HepG2 (cell line): ENCODE data around the gene TBRG4. TPM values are rescaled to one million over a fixed set of nuclear protein-coding genes. Genes with fewer than 3 reads are reported as not detected.

Experiments used
- ATAC-seq: fragments of 200-7000 bp; cut with Tn5 transposase; 3 replicates; pipeline ENCODE4 v1.9.1; 2020; ENCODE audit warnings: mild to moderate bottlenecking, moderate library complexity
- BruUV-seq: library from RNA; stranded (reverse); fragments of 400-500 nt; replicated peaks from 2 replicates; lab custom pipeline; 2021; lab: Mats Ljungman, UMichigan
- CTCF ChIA-PET: fragments of 300-600 bp; formaldehyde crosslinking; extraction: SDS; loops from one replicate; lab custom pipeline; 2021; ENCODE audit warnings: low total read pairs, inconsistent platforms, low intra/inter-chr PET ratio; lab: Yijun Ruan, JAX
- POLR2A ChIA-PET: fragments of 350-600 bp; sonication (Branson Sonifier 250); formaldehyde crosslinking; loops from one replicate; lab custom pipeline; 2020; ENCODE audit warnings: antibody characterized with exemption, inconsistent platforms; lab: Yijun Ruan, JAX
- DNase-seq: peaks from one replicate; pipeline ENCODE4 v3.0.0-alpha.2; 2015; ENCODE audit warnings: low spot score
- FAIRE-seq: peaks from 3 replicates; lab custom pipeline; 2011; peaks lifted over from hg19 to GRCh38; lab: Jason Lieb, UNC
- H2AFZ ChIP-seq: one replicate; pipeline ENCODE4 v1.6.1; 2011; ENCODE audit warnings: low read length, inconsistent platforms
- H3K27ac ChIP-seq: fragments of 300-600 bp; 3 replicates; pipeline ENCODE4 v1.8.0; 2011; ENCODE audit warnings: mixed run types, mild to moderate bottlenecking, mixed read lengths, low read length, inconsistent platforms; ENCODE audit not compliant: insufficient read depth; ENCODE audit errors: extremely low read length
- H3K27me3 ChIP-seq, 2 experiments: fragments of 200-600 bp in 1 of 2; 2 replicates in 1 of 2; 3 replicates in 1 of 2; pipeline versions ENCODE4 v1.6.0 to v1.8.0; 2011; ENCODE audit warnings: low read length in 2 of 2, mild to moderate bottlenecking in 2 of 2, moderate library complexity in 2 of 2, inconsistent platforms in 1 of 2; ENCODE audit not compliant: insufficient read depth in 2 of 2, control insufficient read depth in 1 of 2
- H3K36me3 ChIP-seq, 2 experiments: fragments of 200-600 bp in 1 of 2; replicated peaks in 1 of 2; 2 replicates in 1 of 2; 3 replicates in 1 of 2; pipeline versions ENCODE4 v1.5.1 to v1.8.0; 2011; ENCODE audit warnings: low read length in 2 of 2, inconsistent platforms in 1 of 2; ENCODE audit not compliant: insufficient read depth in 2 of 2, control insufficient read depth in 1 of 2
- H3K4me1 ChIP-seq: 2 replicates; pipeline ENCODE4 v1.5.1; 2012; ENCODE audit warnings: low read length, inconsistent platforms; ENCODE audit not compliant: insufficient read depth
- H3K4me2 ChIP-seq: 2 replicates; pipeline ENCODE4 v1.6.0; 2011; ENCODE audit warnings: low read depth, low read length, inconsistent platforms
- H3K4me3 ChIP-seq, 3 experiments: fragments of 200-600 bp in 1 of 3; sonication (generic), shearing (Covaris generic) in 1 of 3; replicated peaks in 1 of 3; 2 replicates each; pipeline ENCODE4 v1.5.1; 2011 to 2016; ENCODE audit warnings: low read length in 3 of 3, inconsistent platforms in 2 of 3, low read depth in 2 of 3, mild to moderate bottlenecking in 2 of 3, control low read depth in 1 of 3, mixed read lengths in 1 of 3; ENCODE audit not compliant: insufficient read depth in 1 of 3
- H3K79me2 ChIP-seq: one replicate; pipeline ENCODE4 v1.6.1; 2011; ENCODE audit warnings: low read length, inconsistent platforms; ENCODE audit not compliant: insufficient read depth
- H3K9ac ChIP-seq: 2 replicates; pipeline ENCODE4 v1.6.0; 2011; ENCODE audit warnings: mild to moderate bottlenecking, low read depth, low read length, inconsistent platforms; ENCODE audit not compliant: insufficient read depth
- H3K9me3 ChIP-seq: 2 replicates; pipeline ENCODE4 v1.5.1; 2012; ENCODE audit warnings: mild to moderate bottlenecking, low read length
- H4K20me1 ChIP-seq: 2 replicates; pipeline ENCODE4 v1.6.0; 2011; ENCODE audit warnings: inconsistent platforms, mild to moderate bottlenecking, low read length, moderate library complexity; ENCODE audit not compliant: insufficient read depth
- AGO2 ChIP-seq: fragments of 200-400 bp; formaldehyde crosslinking; optimal IDR thresholded peaks from 2 replicates; pipeline ENCODE3; 2017; ENCODE audit warnings: mild to moderate bottlenecking, low read depth, low read length, moderate library complexity
- RFX3 ChIP-seq: IDR thresholded peaks from 2 replicates; pipeline ENCODE4 v1.6.1; 2016; ENCODE audit warnings: missing biosample characterization, missing genetic modification reagents
- ZC3H13 ChIP-seq: sonication (generic); formaldehyde crosslinking; IDR thresholded peaks from 2 replicates; pipeline ENCODE4 v1.8.1; 2023; ENCODE audit warnings: mild to moderate bottlenecking, missing genetic modification reagents, moderate library complexity
- WGBS: methylation state at CpG from one replicate; pipeline ENCODE4 v1.1.6; 2017; ENCODE audit warnings: low lambda C conversion rate; 5-methylcytosine and 5-hydroxymethylcytosine counted together
- in situ Hi-C: cut with HindIII; loops from 2 replicates; pipeline ENCODE4 v1.10.0; 2017; ENCODE audit warnings: low pct_unique_long_range_greater_than_20kb; ENCODE audit not compliant: extremely low pct_ligation_motif_present
- intact Hi-C: fragments of 100-400 bp; cut with micrococcal nuclease; formaldehyde crosslinking; loops from one replicate; pipeline ENCODE4 v1.10.0; 2022; ENCODE audit not compliant: unreplicated experiment
- polyA plus RNA-seq, 8 experiments: library from polyadenylated mRNA; depleted of rRNA in 3 of 8; stranded (reverse) in 7 of 8; unstranded in 1 of 8; fragments of >200 nt; fragmentation: Illumina TruSeq in 4 of 8; extraction: Trizol in 4 of 8; gene quantifications; 2 replicates each; pipeline versions ENCODE4 v1.2.1 to v1.2.3, GENCODE V29; 2011 to 2016; ENCODE audit warnings: low read depth in 4 of 8, missing spikeins in 1 of 8, mixed read lengths in 1 of 8; ENCODE audit not compliant: insufficient read depth in 1 of 8
- total RNA-seq, 5 experiments: library from RNA; depleted of rRNA; stranded (reverse); fragments of >200 nt; fragmentation: Illumina TruSeq; extraction: Trizol; gene quantifications; 2 replicates each; pipeline ENCODE4 v1.2.3, GENCODE V29; 2016; ENCODE audit warnings: low read depth in 1 of 5
- TF ChIP-seq, protein P1 (sequence below): sonication (generic); formaldehyde crosslinking; IDR thresholded peaks from 2 replicates; pipeline ENCODE4 v1.4.0; 2020; ENCODE audit warnings: missing genetic modification reagents

TBRG4 gene
- total and polyA plus RNA-seq, 2 of the 13 experiments (the other 11 are each of a cell fraction or from before 2014, with no cell fraction given): 87.8 to 107 TPM

DNA sequence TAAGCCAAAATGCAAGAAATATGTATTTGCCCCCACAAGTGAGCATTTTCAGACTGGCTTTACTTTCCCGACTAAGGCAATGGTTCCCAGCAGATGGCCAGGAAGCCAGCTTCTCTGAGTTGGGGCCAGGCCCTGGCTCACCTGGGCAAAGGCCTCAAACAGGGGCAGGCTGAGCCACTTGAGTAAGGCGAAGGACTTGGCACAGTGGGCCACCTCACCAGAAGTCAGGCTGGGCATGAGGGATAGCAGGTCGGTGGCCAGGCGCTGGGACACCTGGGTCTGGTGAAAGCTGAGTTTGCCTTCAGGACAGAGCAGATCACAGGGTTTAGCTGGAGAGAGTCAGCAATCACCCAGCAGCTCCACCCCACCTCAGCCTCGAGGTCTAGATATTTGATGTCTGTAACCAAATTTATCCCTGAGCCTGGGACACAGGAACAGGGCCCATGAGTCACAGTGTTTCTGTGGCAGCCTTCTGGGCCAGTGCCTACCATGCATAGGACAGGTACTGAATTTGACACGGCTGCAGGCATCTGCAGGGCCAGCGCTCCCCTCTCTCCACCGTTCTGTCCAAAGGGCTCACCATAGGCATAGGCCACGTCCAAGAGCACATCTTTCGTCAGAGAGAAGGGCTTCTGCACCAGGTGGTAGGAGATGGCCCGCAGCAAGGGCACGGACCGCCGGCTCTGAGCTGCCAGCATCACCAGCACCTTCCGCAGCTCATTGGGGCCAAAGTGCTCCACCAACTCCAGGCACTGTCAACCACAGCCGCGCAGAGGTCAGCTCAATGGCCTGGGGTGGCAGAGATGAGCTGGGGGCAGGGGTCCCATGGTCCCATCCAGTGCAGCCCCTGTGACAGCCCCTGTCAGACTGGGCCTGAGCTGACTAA is 7.3 kb downstream of the TBRG4 start:
- Histone ChIP-seq H2AFZ (no peak overlapping the region), H3K79me2 (peaks cover 33% of the 10 kb centered on the region), H3K27ac (no peak overlapping the region), H3K9me3 (no peaks in the 10 kb centered on the region), H3K4me3 (no peak overlapping the region), H3K4me2 (no peak overlapping the region), H3K4me1 (peaks cover 28% of the 10 kb centered on the region), H4K20me1 (peaks cover 22% of the 10 kb centered on the region), H3K36me3 (peaks cover 64 to 99% of the 10 kb centered on the region in 2 experiments), H3K27me3 (no peaks in the 10 kb centered on the region), H3K9ac (no peak overlapping the region)
- no TSS peak for BruUV-seq
- DNase-seq: no peak
- no peak for ATAC-seq
- CTCF ChIA-PET: no interaction called here
- TF ChIP-seq RFX3 (no peak), ZC3H13 (0 out of 2 replicates have a peak, but pooled peaks have one; percentile 34), AGO2 (peak; percentile 64)
- TF ChIP-seq, protein P1, sequence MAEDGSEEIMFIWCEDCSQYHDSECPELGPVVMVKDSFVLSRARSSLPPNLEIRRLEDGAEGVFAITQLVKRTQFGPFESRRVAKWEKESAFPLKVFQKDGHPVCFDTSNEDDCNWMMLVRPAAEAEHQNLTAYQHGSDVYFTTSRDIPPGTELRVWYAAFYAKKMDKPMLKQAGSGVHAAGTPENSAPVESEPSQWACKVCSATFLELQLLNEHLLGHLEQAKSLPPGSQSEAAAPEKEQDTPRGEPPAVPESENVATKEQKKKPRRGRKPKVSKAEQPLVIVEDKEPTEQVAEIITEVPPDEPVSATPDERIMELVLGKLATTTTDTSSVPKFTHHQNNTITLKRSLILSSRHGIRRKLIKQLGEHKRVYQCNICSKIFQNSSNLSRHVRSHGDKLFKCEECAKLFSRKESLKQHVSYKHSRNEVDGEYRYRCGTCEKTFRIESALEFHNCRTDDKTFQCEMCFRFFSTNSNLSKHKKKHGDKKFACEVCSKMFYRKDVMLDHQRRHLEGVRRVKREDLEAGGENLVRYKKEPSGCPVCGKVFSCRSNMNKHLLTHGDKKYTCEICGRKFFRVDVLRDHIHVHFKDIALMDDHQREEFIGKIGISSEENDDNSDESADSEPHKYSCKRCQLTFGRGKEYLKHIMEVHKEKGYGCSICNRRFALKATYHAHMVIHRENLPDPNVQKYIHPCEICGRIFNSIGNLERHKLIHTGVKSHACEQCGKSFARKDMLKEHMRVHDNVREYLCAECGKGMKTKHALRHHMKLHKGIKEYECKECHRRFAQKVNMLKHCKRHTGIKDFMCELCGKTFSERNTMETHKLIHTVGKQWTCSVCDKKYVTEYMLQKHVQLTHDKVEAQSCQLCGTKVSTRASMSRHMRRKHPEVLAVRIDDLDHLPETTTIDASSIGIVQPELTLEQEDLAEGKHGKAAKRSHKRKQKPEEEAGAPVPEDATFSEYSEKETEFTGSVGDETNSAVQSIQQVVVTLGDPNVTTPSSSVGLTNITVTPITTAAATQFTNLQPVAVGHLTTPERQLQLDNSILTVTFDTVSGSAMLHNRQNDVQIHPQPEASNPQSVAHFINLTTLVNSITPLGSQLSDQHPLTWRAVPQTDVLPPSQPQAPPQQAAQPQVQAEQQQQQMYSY (CRISPR knock-in tag): no peak
- FAIRE-seq: no peak
- 100% methylated on average over 6 of the region's 17 CpGs for WGBS
- intact Hi-C loops: no loop called here
- in situ Hi-C loops: no loop called here
- POLR2A ChIA-PET: interaction anchor here (0.7 kb wide), 1 partner anchor 12 kb away, joined by 3 read pairs; no protein-coding TSS in a partner anchor
